ENCODE results near the gene AGBL1. TPM values are rescaled to one million over a fixed set of nuclear protein-coding genes. Genes with fewer than 3 reads are reported as not detected.

The AGBL1 gene
- total and polyA plus RNA-seq, 2 donors (not counting 3 experiments of a cell fraction or from before 2014, with no cell fraction given) = not detected

DNA sequence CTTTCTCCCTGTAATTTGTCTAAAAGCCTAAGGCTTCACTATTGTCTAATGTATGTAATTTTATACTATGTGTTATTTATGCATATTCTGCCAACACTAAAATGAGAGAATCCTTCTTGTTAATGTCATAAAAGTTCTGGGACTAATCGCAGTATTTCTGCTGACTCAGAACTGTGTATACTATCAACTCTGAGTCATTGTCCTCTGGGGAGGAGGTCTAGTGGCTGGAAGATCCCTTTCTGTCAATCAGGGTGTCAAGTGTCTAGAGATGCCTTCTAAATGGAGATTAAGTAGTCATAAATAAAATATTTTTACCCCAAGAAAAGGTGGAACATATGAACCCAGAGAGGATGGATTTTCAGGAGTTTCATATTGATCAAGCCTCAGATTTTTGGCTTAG lies 473.4 kb downstream of the AGBL1 start:
- H4K20me1 ChIP-seq (replicated peaks; ENCODE audit: control insufficient read depth, extremely low read depth, insufficient read depth, low read length) = no peaks in the 10 kb centered on the region
- dilution Hi-C loops (cut with MboI; ENCODE audit: extremely low pct_ligation_motif_present, low sequenced_read_pairs) = no loop called here
- H3K4me1 ChIP-seq (ENCODE audit: control insufficient read depth, extremely low read depth, insufficient read depth, low read length) = no peaks in the 10 kb centered on the region
- no TSS peak for BruUV-seq (replicated peaks)
- H3K9me3 ChIP-seq (replicated peaks; ENCODE audit: control insufficient read depth, insufficient read depth, low read length) = no peaks in the 10 kb centered on the region
- TF ChIP-seq, protein P1, sequence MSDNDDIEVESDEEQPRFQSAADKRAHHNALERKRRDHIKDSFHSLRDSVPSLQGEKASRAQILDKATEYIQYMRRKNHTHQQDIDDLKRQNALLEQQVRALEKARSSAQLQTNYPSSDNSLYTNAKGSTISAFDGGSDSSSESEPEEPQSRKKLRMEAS (IDR thresholded peaks at IDR 0.05; ENCODE audit: insufficient read depth, insufficient read length) = no peak
- TF ChIP-seq MYC (IDR thresholded peaks at IDR 0.05; ENCODE audit: low read depth, low read length) (no peak), POLR2AphosphoS5 (IDR thresholded peaks at IDR 0.05; ENCODE audit: insufficient read depth, low read depth, low read length) (no peak), EZH2 (IDR thresholded peaks at IDR 0.05; ENCODE audit: borderline replicate concordance, low read depth, low read length, severe bottlenecking) (no peak), POLR2A (IDR thresholded peaks at IDR 0.05; ENCODE audit: low read depth, low read length) (no peak), FOS (IDR thresholded peaks at IDR 0.05; ENCODE audit: borderline replicate concordance, insufficient read depth, low read length) (no peak), GATA2 (IDR thresholded peaks at IDR 0.05; ENCODE audit: insufficient read depth, insufficient read length, low read depth, low read length) (no peak)
- TF ChIP-seq, protein P2, sequence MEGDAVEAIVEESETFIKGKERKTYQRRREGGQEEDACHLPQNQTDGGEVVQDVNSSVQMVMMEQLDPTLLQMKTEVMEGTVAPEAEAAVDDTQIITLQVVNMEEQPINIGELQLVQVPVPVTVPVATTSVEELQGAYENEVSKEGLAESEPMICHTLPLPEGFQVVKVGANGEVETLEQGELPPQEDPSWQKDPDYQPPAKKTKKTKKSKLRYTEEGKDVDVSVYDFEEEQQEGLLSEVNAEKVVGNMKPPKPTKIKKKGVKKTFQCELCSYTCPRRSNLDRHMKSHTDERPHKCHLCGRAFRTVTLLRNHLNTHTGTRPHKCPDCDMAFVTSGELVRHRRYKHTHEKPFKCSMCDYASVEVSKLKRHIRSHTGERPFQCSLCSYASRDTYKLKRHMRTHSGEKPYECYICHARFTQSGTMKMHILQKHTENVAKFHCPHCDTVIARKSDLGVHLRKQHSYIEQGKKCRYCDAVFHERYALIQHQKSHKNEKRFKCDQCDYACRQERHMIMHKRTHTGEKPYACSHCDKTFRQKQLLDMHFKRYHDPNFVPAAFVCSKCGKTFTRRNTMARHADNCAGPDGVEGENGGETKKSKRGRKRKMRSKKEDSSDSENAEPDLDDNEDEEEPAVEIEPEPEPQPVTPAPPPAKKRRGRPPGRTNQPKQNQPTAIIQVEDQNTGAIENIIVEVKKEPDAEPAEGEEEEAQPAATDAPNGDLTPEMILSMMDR (IDR thresholded peaks at IDR 0.05; ENCODE audit: extremely low read depth in 1 of 2, insufficient read depth in 1 of 2, low read depth in 1 of 2, low read length in 2 of 2) = no peak
- no peak overlapping the region for H3K27ac ChIP-seq (ENCODE audit: insufficient read depth, low read depth, low read length)
- no peak overlapping the region for H3K4me2 ChIP-seq (ENCODE audit: insufficient read depth, low read length)
- H3K9ac ChIP-seq (replicated peaks; ENCODE audit: extremely low read depth, insufficient read depth, low read length) = no peak overlapping the region
- no peaks in the 10 kb centered on the region for H3K27me3 ChIP-seq (ENCODE audit: control insufficient read depth in 2 of 2, insufficient read depth in 2 of 2, low read length in 2 of 2)
- FAIRE-seq (no peak), DNase-seq (ENCODE audit: low read depth, low spot score) (no peak)
- intact Hi-C loops (cut with micrococcal nuclease) = no loop called here
- no peaks in the 10 kb centered on the region for H3K79me2 ChIP-seq (ENCODE audit: control insufficient read depth, insufficient read depth, low read length)
- ChIA-PET CTCF (no interaction called here), POLR2A (no interaction called here)
- H2AFZ ChIP-seq (ENCODE audit: low read depth, low read length) = no peak overlapping the region
- no peaks in the 10 kb centered on the region for H3K36me3 ChIP-seq (ENCODE audit: control insufficient read depth in 2 of 2, extremely low read depth in 1 of 2, insufficient read depth in 2 of 2, low read length in 2 of 2)
- H3K4me3 ChIP-seq (replicated peaks in 1 of 3; ENCODE audit: insufficient read depth in 1 of 3, low read depth in 1 of 3, low read length in 3 of 3) = no peak overlapping the region
- no peaks in the 10 kb centered on the region for H3K9me1 ChIP-seq (replicated peaks; ENCODE audit: control insufficient read depth, extremely low read depth, insufficient read depth, low read length)

All from endothelial cell of umbilical vein (primary cell).